H9 (cell line): Measurements from ENCODE around the gene RALGAPA1. TPM values are rescaled to one million over a fixed set of nuclear protein-coding genes. Genes with fewer than 3 reads are reported as not detected.

Source experiments
- DNase-seq: peaks from one replicate; pipeline ENCODE4 v3.0.0-alpha.2; 2017
- H2AFZ ChIP-seq: one replicate; pipeline ENCODE4 v1.6.1; 2013; ENCODE audit warnings: mild to moderate bottlenecking, low read length, control low read depth, moderate library complexity
- H2AK5ac ChIP-seq: 2 replicates; pipeline ENCODE4 v1.6.1; 2013; ENCODE audit warnings: low read length, control low read depth, mixed read lengths; ENCODE audit not compliant: insufficient read length
- H2BK120ac ChIP-seq: one replicate; pipeline ENCODE4 v1.6.1; 2013; ENCODE audit warnings: low read depth, mild to moderate bottlenecking, low read length, control low read depth, inconsistent platforms; ENCODE audit not compliant: poor library complexity, severe bottlenecking
- H2BK12ac ChIP-seq: 2 replicates; pipeline ENCODE4 v1.6.1; 2013; ENCODE audit warnings: low read length, control low read depth, mixed read lengths, low read depth; ENCODE audit not compliant: insufficient read length
- H2BK15ac ChIP-seq: 2 replicates; pipeline ENCODE4 v1.6.1; 2013; ENCODE audit warnings: low read depth, low read length, control low read depth
- H2BK20ac ChIP-seq: one replicate; pipeline ENCODE4 v1.6.1; 2013; ENCODE audit warnings: low read depth, mild to moderate bottlenecking, low read length, control low read depth, inconsistent platforms; ENCODE audit not compliant: poor library complexity, severe bottlenecking
- H2BK5ac ChIP-seq: 2 replicates; pipeline ENCODE4 v1.6.1; 2013; ENCODE audit warnings: low read length, control low read depth, mixed read lengths; ENCODE audit not compliant: insufficient read length
- H3K14ac ChIP-seq: 2 replicates; pipeline ENCODE4 v1.6.1; 2013; ENCODE audit warnings: low read length, control low read depth; ENCODE audit not compliant: insufficient read depth
- H3K18ac ChIP-seq: 2 replicates; pipeline ENCODE4 v1.6.1; 2013; ENCODE audit warnings: low read depth, mild to moderate bottlenecking, mixed read lengths, low read length, control low read depth; ENCODE audit not compliant: insufficient read length
- H3K23ac ChIP-seq: 2 replicates; pipeline ENCODE4 v1.6.1; 2013; ENCODE audit warnings: low read length, control low read depth, mixed read lengths, low read depth; ENCODE audit not compliant: insufficient read length
- H3K23me2 ChIP-seq: 2 replicates; pipeline ENCODE4 v1.6.1; 2013; ENCODE audit warnings: low read depth, mild to moderate bottlenecking, mixed read lengths, low read length, control low read depth; ENCODE audit not compliant: insufficient read length, poor library complexity, severe bottlenecking
- H3K27ac ChIP-seq: 2 replicates; pipeline ENCODE4 v1.5.1; 2013; ENCODE audit warnings: low read length, control low read depth, mixed read lengths, low read depth; ENCODE audit not compliant: insufficient read length
- H3K27me3 ChIP-seq: 2 replicates; pipeline ENCODE4 v1.6.1; 2013; ENCODE audit warnings: low read length, control low read depth, inconsistent platforms; ENCODE audit not compliant: insufficient read depth
- H3K4ac ChIP-seq: 2 replicates; pipeline ENCODE4 v1.6.1; 2013; ENCODE audit warnings: low read depth, mild to moderate bottlenecking, control low read depth, inconsistent platforms, low read length, moderate library complexity
- H3K4me1 ChIP-seq: 2 replicates; pipeline ENCODE4 v1.6.1; 2013; ENCODE audit warnings: low read length, control low read depth, inconsistent platforms; ENCODE audit not compliant: insufficient read depth
- H3K4me2 ChIP-seq: 2 replicates; pipeline ENCODE4 v1.6.1; 2013; ENCODE audit warnings: low read length, control low read depth, mixed read lengths; ENCODE audit not compliant: insufficient read length, insufficient read depth
- H3K56ac ChIP-seq: 2 replicates; pipeline ENCODE4 v1.6.1; 2013; ENCODE audit warnings: low read depth, mild to moderate bottlenecking, mixed read lengths, low read length, control low read depth; ENCODE audit not compliant: insufficient read length
- H3K79me1 ChIP-seq: 2 replicates; pipeline ENCODE4 v1.6.1; 2013; ENCODE audit warnings: low read depth, mild to moderate bottlenecking, moderate library complexity, low read length, control low read depth, inconsistent platforms; ENCODE audit not compliant: insufficient read depth, poor library complexity, severe bottlenecking
- H3K79me2 ChIP-seq: 2 replicates; pipeline ENCODE4 v1.6.1; 2013; ENCODE audit warnings: low read length, control low read depth, inconsistent platforms; ENCODE audit not compliant: insufficient read depth
- H3K9ac ChIP-seq: 2 replicates; pipeline ENCODE4 v1.6.1; 2013; ENCODE audit warnings: low read length, control low read depth, mixed read lengths; ENCODE audit not compliant: insufficient read length; ENCODE audit errors: extremely low read depth
- H3K9me3 ChIP-seq: one replicate; pipeline ENCODE4 v1.6.1; 2013; ENCODE audit warnings: low read depth, low read length, inconsistent platforms; ENCODE audit not compliant: control insufficient read depth
- H3T11ph ChIP-seq: one replicate; pipeline ENCODE4 v1.6.1; 2013; ENCODE audit warnings: mild to moderate bottlenecking, low read length, control low read depth, inconsistent platforms
- H4K20me1 ChIP-seq: one replicate; pipeline ENCODE4 v1.6.1; 2013; ENCODE audit not compliant: control insufficient read depth, insufficient read length, insufficient read depth
- H4K5ac ChIP-seq: 2 replicates; pipeline ENCODE4 v1.6.1; 2013; ENCODE audit warnings: low read depth, mild to moderate bottlenecking, mixed read lengths, low read length, control low read depth; ENCODE audit not compliant: insufficient read length
- H4K8ac ChIP-seq: replicated peaks from 2 replicates; pipeline ENCODE4 v1.6.1; 2013; ENCODE audit warnings: low read length, control low read depth, mixed read lengths, low read depth; ENCODE audit not compliant: insufficient read length
- H4K91ac ChIP-seq: 2 replicates; pipeline ENCODE4 v1.6.1; 2013; ENCODE audit warnings: low read depth, mild to moderate bottlenecking, moderate library complexity, mixed read lengths, low read length, control low read depth; ENCODE audit not compliant: insufficient read length
- H3K27ac Mint-ChIP-seq, 3 experiments: 2 replicates in 2 of 3; 3 replicates in 1 of 3; pipeline ENCODE4 v1.8.0; 2020 to 2021; ENCODE audit warnings: mixed read lengths in 3 of 3, mild to moderate bottlenecking in 1 of 3, moderate library complexity in 1 of 3
- H3K27me3 Mint-ChIP-seq: 2 replicates; pipeline ENCODE4 v1.8.0; 2021; ENCODE audit warnings: low read depth, mild to moderate bottlenecking, moderate library complexity, mixed read lengths
- H3K36me3 Mint-ChIP-seq, 3 experiments: 2 replicates in 2 of 3; 3 replicates in 1 of 3; pipeline ENCODE4 v1.8.0; 2020 to 2021; ENCODE audit warnings: low read depth in 3 of 3, mixed read lengths in 3 of 3; ENCODE audit not compliant: insufficient read depth in 1 of 3
- H3K4me1 Mint-ChIP-seq, 2 experiments: 2 replicates each; pipeline ENCODE4 v1.8.0; 2020; ENCODE audit warnings: mixed read lengths in 2 of 2
- H3K4me3 Mint-ChIP-seq, 2 experiments: 2 replicates in 1 of 2; 3 replicates in 1 of 2; pipeline ENCODE4 v1.8.0; 2020 to 2021; ENCODE audit warnings: mild to moderate bottlenecking in 2 of 2, mixed read lengths in 2 of 2, moderate library complexity in 1 of 2
- H3K9me3 Mint-ChIP-seq, 2 experiments: 2 replicates in 1 of 2; 3 replicates in 1 of 2; pipeline ENCODE4 v1.8.0; 2020; ENCODE audit warnings: mild to moderate bottlenecking in 2 of 2, mixed read lengths in 2 of 2, moderate library complexity in 1 of 2
- WGBS: extraction: QIAGEN DNeasy Blood & Tissue Kit; methylation state at CpG from one replicate; pipeline ENCODE4 v1.1.7; 2013; ENCODE audit warnings: missing lambda C conversion rate, low lambda C conversion rate, mixed read lengths; ENCODE audit not compliant: insufficient read length; ENCODE audit errors: extremely low coverage; 5-methylcytosine and 5-hydroxymethylcytosine counted together
- total RNA-seq: library from RNA; stranded (reverse); gene quantifications from 2 replicates; pipeline ENCODE4 v1.2.1, GENCODE V29; 2021
- TF ChIP-seq, protein P1 (sequence below): fragments of 200-600 bp; sonication (generic); conservative IDR thresholded peaks from 3 replicates; pipeline ENCODE4 v1.8.0; 2021; ENCODE audit warnings: antibody characterized with exemption, mild to moderate bottlenecking

RALGAPA1 gene
- total RNA-seq, 1 experiment from 2014 or later = 29.8 TPM

DNA sequence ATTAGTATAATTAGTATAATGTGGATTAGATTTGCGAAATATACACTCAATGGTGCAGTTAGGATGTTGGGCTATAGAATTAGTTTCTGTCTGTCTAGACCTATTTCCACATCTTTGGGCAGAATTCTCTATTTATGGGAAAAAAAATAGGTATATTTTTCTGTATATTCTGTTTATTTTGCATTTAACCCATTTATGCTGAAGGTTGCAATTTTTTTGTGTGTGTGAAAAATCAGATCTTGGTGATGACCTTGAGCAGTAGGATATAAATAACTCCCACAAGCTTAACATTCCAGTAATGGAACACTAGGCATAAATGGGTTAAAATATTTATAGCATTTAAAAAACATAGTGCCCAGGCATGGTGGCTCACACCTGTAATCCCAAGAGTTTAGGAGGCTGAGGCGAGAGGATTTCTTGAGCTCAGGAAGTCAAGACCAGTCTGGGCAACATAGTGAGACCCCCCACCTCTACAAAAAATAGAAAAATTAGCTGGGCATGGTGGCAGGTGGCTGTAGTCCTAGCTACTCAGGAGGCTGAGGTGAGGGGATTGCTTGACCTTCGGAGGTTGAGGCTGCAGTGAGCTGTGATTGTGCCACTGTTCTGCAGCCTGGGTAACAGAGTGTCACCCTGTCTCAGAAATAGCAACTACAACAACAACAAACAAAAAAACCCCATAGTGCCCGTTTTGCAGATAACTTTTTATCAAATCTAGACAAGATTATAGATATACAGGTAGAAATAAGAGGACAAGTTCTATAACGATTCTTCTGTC is 26.3 kb upstream of the RALGAPA1 start:
- no CpG with 5 or more reads among the region's 5 CpGs for WGBS

More for the DNA sequence above, 26.3 kb upstream of the RALGAPA1 start:
- Histone ChIP-seq H2BK120ac (no peak overlapping the region), H3K79me1 (no peaks in the 10 kb centered on the region), H4K20me1 (no peaks in the 10 kb centered on the region), H3K56ac (no peak overlapping the region), H3K23ac (no peak overlapping the region), H4K5ac (no peak overlapping the region), H3K4me2 (no peak overlapping the region), H4K91ac (no peak overlapping the region), H3K4ac (no peak overlapping the region), H2BK15ac (no peak overlapping the region), H2BK5ac (no peak overlapping the region), H3K4me1 (no peaks in the 10 kb centered on the region), H2AFZ (no peak overlapping the region), H3K14ac (no peak overlapping the region), H3K27ac (no peak overlapping the region), H3K9me3 (no peaks in the 10 kb centered on the region), H3K27me3 (no peaks in the 10 kb centered on the region), H3T11ph (no peak overlapping the region), H2BK12ac (no peak overlapping the region), H3K79me2 (no peaks in the 10 kb centered on the region), H2BK20ac (no peak overlapping the region), H3K9ac (no peak overlapping the region), H3K18ac (no peak overlapping the region), H4K8ac (no peak overlapping the region), H2AK5ac (no peak overlapping the region), H3K23me2 (no peaks in the 10 kb centered on the region)
- Mint-ChIP-seq H3K27me3 (no peaks in the 10 kb centered on the region), H3K36me3 (peaks cover 37 to 79% (median 71%) of the 10 kb centered on the region in 3 experiments), H3K9me3 (peaks cover 11 to 14% of the 10 kb centered on the region in 2 experiments), H3K4me1 (no peaks in the 10 kb centered on the region), H3K27ac (no peak overlapping the region), H3K4me3 (no peak overlapping the region)
- DNase-seq = no peak
- TF ChIP-seq, protein P1, sequence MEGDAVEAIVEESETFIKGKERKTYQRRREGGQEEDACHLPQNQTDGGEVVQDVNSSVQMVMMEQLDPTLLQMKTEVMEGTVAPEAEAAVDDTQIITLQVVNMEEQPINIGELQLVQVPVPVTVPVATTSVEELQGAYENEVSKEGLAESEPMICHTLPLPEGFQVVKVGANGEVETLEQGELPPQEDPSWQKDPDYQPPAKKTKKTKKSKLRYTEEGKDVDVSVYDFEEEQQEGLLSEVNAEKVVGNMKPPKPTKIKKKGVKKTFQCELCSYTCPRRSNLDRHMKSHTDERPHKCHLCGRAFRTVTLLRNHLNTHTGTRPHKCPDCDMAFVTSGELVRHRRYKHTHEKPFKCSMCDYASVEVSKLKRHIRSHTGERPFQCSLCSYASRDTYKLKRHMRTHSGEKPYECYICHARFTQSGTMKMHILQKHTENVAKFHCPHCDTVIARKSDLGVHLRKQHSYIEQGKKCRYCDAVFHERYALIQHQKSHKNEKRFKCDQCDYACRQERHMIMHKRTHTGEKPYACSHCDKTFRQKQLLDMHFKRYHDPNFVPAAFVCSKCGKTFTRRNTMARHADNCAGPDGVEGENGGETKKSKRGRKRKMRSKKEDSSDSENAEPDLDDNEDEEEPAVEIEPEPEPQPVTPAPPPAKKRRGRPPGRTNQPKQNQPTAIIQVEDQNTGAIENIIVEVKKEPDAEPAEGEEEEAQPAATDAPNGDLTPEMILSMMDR = no peak
